Left lung (tissue), 10 donors: Measurements from ENCODE around the gene AZIN2. TPM values are rescaled to one million over a fixed set of nuclear protein-coding genes. Genes with fewer than 3 reads are reported as not detected.
"Not testable (repeated sequence)": the region's sequence is repeated elsewhere in the genome, so short reads cannot be mapped to it uniquely, and the experiment has no call there.

Experiments
- ATAC-seq: fragments of 200-7000 bp; cut with Tn5 transposase; one replicate; pipeline ENCODE4 v1.9.1; 2020; ENCODE audit warnings: moderate library complexity
- DNase-seq, 4 donors: peaks; one replicate each; pipeline ENCODE4 v3.0.0-alpha.2; 2013 to 2020
- H3K27ac ChIP-seq, 2 donors: fragments of 200-600 bp; sonication (generic) in 1 of 2; one replicate each; pipeline versions ENCODE4 v1.5.0 to v1.8.0; 2020 to 2021
- H3K27me3 ChIP-seq, 2 donors: fragments of 200-600 bp; sonication (generic) in 1 of 2; one replicate each; pipeline versions ENCODE4 v1.5.0 to v1.8.0; 2020 to 2021
- H3K36me3 ChIP-seq, 2 donors: fragments of 200-600 bp; sonication (generic) in 1 of 2; one replicate each; pipeline versions ENCODE4 v1.5.0 to v1.8.0; 2020 to 2021
- H3K4me1 ChIP-seq, 2 donors: fragments of 200-600 bp; one replicate each; pipeline ENCODE4 v1.8.0; 2021
- H3K4me3 ChIP-seq, 2 donors: fragments of 200-600 bp; sonication (generic) in 1 of 2; one replicate each; pipeline versions ENCODE4 v1.5.0 to v1.8.0; 2020 to 2021; ENCODE audit warnings: mild to moderate bottlenecking in 1 of 2
- H3K9me3 ChIP-seq, 2 donors: fragments of 200-600 bp; sonication (generic) in 1 of 2; one replicate each; pipeline versions ENCODE4 v1.5.0 to v1.8.0; 2020 to 2021
- intact Hi-C, 2 donors: fragments of 100-400 bp; cut with DNase I; formaldehyde crosslinking; loops; one replicate each; pipeline versions ENCODE4 v1.11.2 to v1.14.2; 2022
- polyA plus RNA-seq, 6 donors: library from polyadenylated mRNA; unstranded; fragments of 120-200 nt; gene quantifications; one replicate each; pipeline ENCODE4 v1.2.1, GENCODE V29; 2013; ENCODE audit not compliant: insufficient read length in 6 of 6
- total RNA-seq, 2 donors: library from RNA; stranded (reverse); fragmentation: NEBNext Ultra II Directional; extraction: Animal tissue kit (Norgen Biotek cat#: 25700); gene quantifications; one replicate each; pipeline ENCODE4 v1.2.1, GENCODE V29; 2021
- TF ChIP-seq, protein P1 (sequence below), 2 donors: fragments of 200-600 bp; sonication (generic) in 1 of 2; IDR thresholded peaks; one replicate each; pipeline versions ENCODE4 v1.5.0 to v1.8.0; 2021; ENCODE audit warnings: antibody characterized with exemption in 2 of 2
- donor health status: DM: no; HTN: yes; CAD: no.
- donor health status: DM: no; HTN: no; CAD: no.

AZIN2 gene
- total and polyA plus RNA-seq, 8 donors: 2.3 to 13.1 (median 8.6) TPM

DNA sequence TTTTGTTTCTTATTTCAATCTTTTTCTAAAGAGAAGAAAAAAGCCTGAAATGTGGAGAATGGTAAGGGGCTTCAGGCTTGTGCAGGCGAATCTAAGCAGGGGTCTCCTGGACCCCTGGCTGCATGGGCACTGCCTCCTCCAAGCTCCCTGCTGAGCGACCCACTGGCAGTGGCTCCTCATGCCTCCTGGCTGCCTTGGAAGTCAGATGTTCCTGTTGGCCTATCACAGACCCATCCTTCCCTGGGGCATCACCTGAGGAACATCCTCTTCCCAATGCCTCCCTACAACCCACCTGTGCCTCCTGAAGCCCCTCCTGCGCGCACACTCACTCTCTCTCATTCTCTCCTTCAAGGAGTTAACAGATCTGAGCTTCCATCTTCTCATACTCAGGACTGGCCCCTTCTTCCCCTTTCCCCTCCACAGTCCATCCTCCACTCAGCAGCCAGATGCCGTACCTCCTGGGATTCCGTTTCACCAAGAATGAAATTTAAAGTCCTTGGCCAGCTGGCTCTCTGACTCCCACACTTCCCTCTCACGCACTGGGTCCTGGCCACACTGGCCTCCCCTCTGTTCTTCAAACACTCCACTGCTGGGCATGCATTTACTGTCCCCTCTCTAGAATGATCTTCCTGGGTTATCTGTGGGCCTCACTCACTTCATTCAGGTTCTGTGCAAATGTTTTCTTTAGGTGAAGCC lies 41.7 kb downstream of the AZIN2 start:
- no peak for DNase-seq
- Histone ChIP-seq H3K27ac (no peak overlapping the region), H3K4me1 (peaks cover 0 to 11% of the 10 kb centered on the region in 2 donors), H3K27me3 (no peaks in the 10 kb centered on the region), H3K36me3 (no peaks in the 10 kb centered on the region), H3K4me3 (no peak overlapping the region), H3K9me3 (no peaks in the 10 kb centered on the region)
- ATAC-seq: no peak
- TF ChIP-seq, protein P1, sequence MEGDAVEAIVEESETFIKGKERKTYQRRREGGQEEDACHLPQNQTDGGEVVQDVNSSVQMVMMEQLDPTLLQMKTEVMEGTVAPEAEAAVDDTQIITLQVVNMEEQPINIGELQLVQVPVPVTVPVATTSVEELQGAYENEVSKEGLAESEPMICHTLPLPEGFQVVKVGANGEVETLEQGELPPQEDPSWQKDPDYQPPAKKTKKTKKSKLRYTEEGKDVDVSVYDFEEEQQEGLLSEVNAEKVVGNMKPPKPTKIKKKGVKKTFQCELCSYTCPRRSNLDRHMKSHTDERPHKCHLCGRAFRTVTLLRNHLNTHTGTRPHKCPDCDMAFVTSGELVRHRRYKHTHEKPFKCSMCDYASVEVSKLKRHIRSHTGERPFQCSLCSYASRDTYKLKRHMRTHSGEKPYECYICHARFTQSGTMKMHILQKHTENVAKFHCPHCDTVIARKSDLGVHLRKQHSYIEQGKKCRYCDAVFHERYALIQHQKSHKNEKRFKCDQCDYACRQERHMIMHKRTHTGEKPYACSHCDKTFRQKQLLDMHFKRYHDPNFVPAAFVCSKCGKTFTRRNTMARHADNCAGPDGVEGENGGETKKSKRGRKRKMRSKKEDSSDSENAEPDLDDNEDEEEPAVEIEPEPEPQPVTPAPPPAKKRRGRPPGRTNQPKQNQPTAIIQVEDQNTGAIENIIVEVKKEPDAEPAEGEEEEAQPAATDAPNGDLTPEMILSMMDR (IDR thresholded peaks at IDR 0.05): no peak
- intact Hi-C loops: no loop called here

DNA sequence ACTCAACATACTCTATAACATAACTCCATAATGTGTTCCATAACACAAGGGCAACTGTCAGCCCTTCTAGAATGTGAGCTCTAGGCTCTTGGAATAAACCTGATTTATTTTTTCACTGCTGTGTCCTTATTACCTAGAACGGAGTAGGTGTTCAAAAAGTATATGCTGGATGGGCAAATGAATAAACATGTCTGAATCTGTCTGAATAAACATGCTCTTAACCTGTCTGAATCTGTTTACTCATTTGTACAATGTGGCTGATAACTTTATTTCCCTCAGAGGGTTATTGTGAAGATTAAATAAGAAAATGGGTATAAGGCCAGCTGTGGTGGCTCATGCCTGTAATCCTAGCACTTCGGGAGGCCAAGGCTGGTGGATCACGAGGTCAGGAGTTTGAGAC lies 42.3 kb downstream of the AZIN2 start:
- H3K9me3 ChIP-seq: no peaks in the 10 kb centered on the region
- intact Hi-C loops: no loop called here

DNA sequence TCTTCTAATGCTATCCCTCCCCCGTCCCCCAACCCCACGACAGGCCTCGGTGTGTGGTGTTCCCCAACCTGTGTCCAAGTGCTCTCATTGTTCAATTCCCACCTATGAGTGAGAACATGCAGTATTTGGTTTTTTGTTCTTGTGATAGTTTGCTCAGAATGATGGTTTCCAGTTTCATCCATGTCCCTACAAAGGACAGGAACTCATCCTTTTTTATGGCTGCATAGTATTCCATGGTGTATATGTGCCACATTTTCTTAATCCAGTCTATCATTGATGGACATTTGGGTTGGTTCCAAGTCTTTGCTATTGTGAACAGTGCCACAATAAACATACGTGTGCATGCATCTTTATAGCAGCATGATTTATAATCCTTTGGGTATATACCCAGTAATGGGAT lies 43.7 kb downstream of the AZIN2 start:
- H3K9me3 ChIP-seq, DNase-seq, H3K4me3 ChIP-seq, H3K27ac ChIP-seq, intact Hi-C loops, H3K36me3 ChIP-seq, H3K27me3 ChIP-seq, ATAC-seq: not testable (repeated sequence)
- H3K4me1 ChIP-seq: peaks cover 0 to 17% of the 10 kb centered on the region in 2 donors

More for the DNA sequence above, 42.3 kb downstream of the AZIN2 start:
- no peak overlapping the region for H3K27ac ChIP-seq
- DNase-seq: no peak
- peaks cover 0 to 16% of the 10 kb centered on the region in 2 donors for H3K4me1 ChIP-seq
- no peak overlapping the region for H3K4me3 ChIP-seq
- no peak for ATAC-seq
- no peaks in the 10 kb centered on the region for H3K36me3 ChIP-seq
- TF ChIP-seq, protein P1 (IDR thresholded peaks at IDR 0.05): no peak
- no peaks in the 10 kb centered on the region for H3K27me3 ChIP-seq

DNA sequence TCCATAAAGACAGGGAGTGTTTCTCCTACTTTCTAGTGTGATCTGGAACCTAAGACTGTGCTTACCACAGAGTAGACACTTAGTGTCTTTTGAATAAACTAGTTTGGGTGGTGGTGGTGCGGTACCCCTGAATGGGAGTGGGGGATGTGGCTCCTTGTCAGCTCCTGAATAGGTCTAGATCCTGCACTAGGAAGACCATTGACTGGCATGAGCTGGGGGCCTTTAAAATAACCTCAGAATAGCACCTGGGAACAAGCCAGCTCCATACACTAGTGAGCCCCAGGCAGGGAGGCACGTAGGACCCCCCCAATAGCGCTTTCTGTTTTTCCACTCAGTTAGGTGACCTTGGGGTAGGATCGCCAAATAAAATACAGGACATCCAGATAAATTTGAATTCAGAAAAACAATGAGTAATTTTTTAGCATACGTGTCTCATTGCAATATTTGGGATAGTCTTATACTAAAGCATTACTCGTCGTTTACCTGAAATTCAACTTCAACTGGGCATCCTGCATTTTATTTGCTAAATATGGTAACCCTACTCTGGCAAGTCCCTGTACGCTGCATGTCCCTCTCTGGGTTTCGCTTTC lies 45.6 kb downstream of the AZIN2 start:
- DNase-seq (no peak), ATAC-seq (no peak)
- intact Hi-C loops: no loop called here
- Histone ChIP-seq H3K27ac (peak overlapping the region; percentile 84 to 92), H3K4me3 (peak overlapping the region; percentile 59 to 60), H3K9me3 (no peaks in the 10 kb centered on the region), H3K36me3 (no peaks in the 10 kb centered on the region), H3K4me1 (peaks cover 0 to 17% of the 10 kb centered on the region in 2 donors), H3K27me3 (no peaks in the 10 kb centered on the region)
- TF ChIP-seq, protein P1 (IDR thresholded peaks at IDR 0.05): no peak

DNA sequence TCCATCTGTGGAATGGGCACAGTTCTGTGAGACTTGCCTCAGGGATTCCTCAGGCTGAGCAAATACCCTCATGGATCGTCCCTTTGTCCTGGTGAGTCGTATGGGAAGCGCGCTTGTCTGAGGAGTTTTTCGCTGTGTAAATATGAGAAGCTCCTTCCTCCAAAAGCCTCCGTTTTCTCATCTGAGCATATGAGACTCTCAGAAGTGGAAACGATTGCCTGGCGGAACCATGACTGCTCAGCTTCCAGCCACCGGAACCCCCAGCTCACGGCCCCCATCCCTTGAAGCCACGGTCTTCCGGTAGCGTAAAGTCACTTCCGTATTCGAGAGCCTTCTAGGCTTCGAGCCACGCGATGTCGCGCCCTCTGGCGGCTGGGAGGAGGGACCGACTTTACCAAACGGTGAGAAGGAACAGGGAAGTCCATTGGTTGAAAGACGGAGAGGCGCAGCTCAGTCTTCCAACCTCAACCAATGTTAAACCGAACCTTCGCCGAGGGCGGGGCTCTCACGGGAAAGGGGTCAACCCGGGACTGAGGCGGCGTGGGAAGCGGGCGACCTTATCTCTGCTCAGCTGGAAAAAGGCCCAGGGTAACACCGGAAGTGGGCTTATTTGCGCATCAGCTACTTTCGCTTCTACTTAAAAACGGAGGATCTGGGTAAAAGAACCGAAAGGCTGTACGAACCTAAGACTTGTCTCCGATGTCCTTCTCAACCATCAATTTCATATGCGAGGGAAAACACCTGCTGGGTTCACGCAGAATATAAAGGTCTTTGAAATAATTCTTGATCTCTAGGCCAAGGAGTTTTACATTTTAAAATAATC lies 46.3 kb downstream of the AZIN2 start:
- peak; percentile 99 for ATAC-seq
- TF ChIP-seq, protein P1 (IDR thresholded peaks at IDR 0.05): peak; percentile 78 to 95
- intact Hi-C loops: no loop called here
- no peaks in the 10 kb centered on the region for H3K36me3 ChIP-seq
- peak overlapping the region; percentile 59 to 60 for H3K4me3 ChIP-seq
- H3K27me3 ChIP-seq: no peaks in the 10 kb centered on the region
- H3K4me1 ChIP-seq: peaks cover 0 to 17% of the 10 kb centered on the region in 2 donors
- peak overlapping the region; percentile 84 to 92 for H3K27ac ChIP-seq
- no peaks in the 10 kb centered on the region for H3K9me3 ChIP-seq
- peak; percentile 99 to 100 (median 100) for DNase-seq
